GM18511 (cell line): ENCODE data around the gene ADPRHL1.
"Not testable (repeated sequence)": the region's sequence is repeated elsewhere in the genome, so short reads cannot be mapped to it uniquely, and the experiment has no call there.

Source experiments
- ATAC-seq: cut with Tn5 transposase; IDR thresholded peaks from one replicate; pipeline ENCODE4 v1.9.1; 2021; ENCODE audit warnings: mild to moderate bottlenecking, moderate library complexity; ENCODE audit not compliant: unreplicated experiment

The ADPRHL1 gene

DNA sequence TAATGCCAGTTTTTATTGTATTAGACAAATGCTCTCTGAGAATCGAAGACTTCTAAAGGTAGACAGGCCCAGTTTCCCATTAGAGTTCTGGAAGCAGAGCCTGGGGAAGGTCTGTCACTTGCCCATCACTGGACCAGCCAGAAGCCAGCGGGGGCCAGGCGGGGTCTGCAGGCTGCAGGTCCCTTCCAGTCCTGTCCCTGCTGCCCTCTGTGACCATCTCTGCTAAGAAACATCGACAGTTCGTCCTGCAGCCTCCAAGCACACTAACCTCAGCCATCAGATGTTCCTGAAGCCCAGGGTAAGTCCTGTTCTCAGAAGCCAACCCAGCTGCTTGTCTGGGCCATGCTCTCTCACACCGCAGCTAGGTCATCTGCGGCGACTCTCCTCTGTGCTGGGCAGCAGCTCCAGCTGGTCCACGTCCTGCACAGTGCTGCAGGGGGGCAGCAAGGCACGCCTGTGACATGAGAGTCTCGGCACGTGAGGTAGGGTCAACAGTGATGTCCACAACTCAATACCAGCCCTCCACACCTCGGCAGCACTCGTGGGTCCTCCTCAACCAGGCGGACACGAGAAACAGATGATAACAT lies 2.9 kb upstream of the ADPRHL1 start:
- no peak for ATAC-seq

DNA sequence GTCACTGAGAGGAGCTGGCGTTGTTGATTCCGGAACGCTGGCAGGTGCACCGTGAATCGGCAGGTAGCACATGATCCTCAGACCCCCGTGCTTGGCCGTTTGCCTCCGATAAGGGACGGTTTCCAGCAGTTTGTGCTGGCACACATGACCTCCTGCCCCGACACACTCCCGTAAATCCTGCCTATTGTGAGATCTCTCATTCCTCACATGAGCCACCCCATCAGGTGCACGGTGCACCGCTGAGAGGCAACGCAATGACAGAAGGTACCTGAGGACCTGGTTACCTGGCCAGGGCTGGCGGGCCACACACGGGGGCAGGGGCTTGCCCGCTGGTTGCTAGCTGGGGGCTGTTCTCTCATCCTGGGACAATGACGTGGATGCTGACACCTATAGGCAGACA lies 2.1 kb upstream of the ADPRHL1 start:
- no peak for ATAC-seq

DNA sequence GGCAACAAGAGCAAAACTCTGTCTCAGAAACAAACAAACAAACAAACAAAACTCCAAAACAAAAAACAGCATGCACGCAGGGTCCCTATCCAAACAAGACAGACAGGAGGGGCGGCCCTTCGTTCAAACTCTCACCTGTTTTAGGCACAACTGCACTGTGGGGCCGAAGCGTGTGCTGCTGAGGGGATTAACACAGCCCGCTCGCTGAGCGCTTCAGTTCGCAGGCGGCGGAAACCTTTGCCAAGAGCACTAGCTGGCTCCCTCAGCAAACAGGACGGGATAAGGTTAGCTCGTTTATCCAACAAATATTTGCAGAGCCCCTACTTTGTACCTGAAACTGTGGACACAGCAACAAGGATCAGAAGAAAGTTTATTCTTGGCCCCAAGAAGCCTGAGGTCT lies 1.6 kb upstream of the ADPRHL1 start:
- ATAC-seq, result no peak

DNA sequence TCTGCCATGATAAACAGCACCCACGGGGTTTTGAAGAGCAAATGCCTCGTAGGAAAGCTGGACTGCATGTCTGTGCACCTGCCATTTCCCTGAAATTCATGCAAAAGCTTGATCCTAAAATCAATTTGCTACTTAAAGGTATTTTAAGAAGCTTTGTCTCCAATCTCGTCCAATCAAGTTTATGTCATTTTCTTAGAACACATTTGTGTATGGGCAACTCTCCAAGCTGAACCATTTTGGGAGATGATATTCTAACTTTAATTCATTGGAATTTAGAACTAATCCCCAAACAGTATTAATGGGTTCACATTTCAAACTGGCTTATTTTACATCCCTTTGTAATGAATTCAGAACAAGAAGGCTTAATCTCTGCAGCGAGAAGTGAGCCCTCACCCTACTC lies 822 bp downstream of the ADPRHL1 start:
- no peak for ATAC-seq

DNA sequence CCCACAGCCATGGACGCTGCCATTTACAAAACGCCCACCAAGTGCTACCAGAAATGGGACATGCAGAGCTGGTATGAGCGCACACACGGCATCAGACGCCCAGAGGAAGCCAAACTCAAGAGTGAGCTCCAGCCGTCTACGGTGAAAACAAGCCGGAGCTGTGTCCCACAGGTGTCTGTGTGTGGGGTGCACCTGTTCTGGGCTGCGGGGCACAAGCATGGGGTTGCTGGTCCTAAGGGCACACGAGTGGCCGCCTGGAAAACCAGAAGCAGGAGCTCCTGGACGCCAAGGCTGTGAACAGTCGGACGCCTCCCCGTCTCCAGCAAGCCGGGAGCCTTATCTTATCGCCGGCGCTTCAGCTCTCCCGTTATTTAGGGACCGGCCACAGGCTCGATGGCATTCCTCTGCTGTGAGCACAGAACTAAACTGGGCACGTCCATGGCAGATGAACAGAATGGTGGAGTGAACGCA lies 1.3 kb downstream of the ADPRHL1 start:
- ATAC-seq, result no peak

DNA sequence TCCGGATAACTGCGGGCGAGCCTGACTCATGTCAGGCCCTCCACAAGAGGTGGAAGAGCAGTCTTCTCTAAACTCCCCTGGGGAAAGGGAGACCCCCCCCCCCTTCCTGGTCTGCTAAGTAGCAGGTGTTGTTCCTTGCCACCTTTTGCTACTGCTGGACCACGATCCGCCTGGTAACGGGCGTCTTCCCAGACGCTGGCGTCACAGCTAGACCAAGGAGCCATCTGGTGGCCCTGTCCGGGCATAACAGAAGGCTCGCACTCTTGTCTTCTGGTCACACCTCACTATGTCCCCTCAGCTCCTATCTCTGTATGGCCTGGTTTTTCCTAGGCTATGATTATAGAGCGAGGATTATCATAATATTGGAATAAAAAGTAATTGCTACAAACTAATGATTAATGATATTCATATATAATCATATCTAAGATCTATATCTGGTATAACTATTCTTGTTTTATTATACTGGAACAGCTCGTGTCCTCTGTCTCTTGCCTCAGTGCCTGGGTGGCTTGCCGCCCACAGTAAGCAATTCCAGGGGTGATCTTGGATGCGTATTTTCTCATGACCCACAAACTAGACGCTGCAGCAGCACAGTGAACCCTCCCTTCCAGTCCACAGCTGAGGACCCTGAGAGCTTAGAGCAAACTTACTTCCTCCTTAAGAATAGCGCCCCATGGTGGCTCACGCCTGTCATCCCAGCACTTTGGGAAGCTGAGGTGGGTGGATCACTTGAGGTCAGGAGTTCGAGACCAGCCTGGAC lies 2.2 kb downstream of the ADPRHL1 start:
- not testable (repeated sequence) for ATAC-seq

DNA sequence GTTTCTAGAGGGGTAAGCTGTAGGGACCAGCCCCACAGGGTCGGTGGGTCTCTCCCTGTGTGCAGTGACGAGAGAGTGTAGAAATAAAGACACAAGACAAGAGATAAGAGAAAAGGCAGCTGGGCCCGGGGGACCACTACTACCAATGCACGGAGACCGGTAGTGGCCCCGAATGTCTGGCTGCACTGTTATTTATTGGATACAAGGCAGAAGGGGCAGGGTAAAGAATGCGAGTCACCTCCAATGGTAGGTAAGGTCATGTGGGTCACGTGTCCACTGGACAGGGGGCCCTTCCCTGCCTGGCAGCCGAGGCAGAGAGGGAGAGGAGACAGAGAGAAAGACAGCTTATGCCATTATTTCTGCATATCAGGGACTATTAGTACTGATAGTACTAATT lies 2.9 kb downstream of the ADPRHL1 start:
- ATAC-seq, result not testable (repeated sequence)

DNA sequence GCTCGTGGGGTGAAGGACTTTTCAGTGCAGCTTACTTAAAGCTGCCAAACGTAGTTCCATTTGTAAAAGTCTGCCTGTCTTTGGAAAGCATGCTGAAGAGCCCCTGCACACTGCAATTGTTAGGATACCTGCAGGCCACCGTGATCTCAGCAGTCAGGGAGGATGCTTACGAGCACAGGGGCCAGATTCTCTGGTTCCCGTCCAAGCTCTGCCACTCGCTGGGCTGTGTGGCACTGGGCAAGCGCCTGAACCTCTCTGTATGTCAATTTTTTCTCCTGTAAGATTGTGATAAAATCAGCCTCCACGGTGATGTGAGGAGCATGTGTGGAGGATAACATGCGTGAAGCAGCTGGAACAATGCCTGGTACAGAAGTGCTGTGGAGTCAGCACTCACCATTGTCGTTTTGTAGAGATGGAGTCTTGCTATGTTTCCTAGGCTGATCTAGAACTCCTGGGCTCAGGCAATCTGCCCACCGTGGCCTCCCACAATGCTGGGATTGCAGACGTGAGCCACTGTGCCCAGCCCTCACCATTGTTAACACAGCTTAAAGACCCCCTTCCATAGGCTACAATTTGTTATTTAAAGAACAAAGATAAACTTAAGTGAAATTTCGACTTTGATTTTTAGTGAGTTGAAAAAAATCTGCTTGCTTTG lies 3.5 kb downstream of the ADPRHL1 start:
- no peak for ATAC-seq

DNA sequence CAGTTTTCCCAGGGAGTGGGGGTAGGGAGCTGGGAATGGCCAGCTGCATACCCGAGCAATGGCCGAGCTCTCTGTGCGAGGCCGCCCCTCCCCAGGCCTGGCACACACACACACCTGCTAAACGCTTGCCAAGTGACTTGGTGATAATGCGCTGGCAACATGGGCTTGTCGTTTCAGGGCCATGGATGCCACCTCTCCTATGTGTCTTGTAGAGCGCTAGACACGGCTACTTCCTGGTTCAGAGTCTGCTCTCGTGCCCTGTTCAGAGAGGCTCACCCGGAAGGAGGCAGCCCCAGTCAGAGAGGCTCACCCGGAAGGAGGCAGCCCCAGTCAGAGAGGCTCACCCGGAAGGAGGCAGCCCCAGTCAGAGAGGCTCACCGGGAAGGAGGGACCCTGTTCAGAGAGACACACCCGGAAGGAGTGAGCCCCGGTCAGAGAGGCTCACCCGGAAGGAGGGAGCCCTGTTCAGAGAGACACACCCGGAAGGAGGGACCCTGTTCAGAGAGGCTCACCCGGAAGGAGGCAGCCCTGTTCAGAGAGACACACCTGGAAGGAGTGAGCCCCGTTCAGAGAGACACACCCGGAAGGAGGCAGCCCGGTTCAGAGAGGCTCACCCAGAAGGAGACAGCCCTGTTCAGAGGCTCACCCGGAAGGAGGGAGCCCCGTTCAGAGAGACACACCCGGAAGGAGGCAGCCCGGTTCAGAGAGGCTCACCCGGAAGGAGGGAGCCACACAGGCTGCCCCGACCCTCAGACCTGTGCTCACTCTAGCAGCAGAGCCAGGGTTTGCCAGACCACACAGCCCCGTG lies 4.2 kb downstream of the ADPRHL1 start:
- ATAC-seq, result no peak

DNA sequence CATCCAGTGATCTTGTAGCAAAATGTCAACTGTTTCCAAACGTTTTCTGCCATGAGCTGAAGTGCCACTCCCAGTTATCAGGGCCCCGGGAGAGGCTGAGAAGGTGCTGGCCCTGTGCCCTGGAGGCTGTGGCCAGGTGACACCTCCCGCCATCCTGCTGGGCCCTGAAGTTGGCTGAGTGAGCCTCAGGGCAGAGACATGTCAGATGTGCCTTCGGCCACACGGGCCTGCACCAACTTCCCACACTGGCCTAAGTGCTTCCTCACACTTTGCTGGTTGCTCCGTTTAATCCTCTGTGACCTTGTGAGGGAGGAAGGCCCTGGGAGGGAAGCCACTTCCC lies 4.8 kb downstream of the ADPRHL1 start:
- ATAC-seq, result no peak

DNA sequence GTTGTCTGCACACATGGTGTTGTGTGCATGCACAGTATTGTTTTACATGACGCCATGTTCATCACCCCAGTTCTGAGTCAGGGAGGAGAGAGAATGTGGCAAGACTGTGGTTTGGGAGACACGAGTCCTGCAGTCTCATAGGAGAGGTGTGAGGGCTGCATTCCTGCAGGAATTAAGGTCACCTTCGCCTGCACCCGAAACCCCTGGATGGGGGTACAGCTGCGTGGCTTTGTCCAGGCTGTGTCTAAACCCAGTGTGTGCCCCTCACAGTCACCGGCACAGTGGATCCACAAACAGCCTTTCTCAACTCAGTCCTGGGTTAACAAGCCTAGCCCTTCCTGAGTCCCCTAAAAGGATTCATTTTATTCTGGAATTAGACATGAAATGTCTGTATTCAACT lies 5.7 kb downstream of the ADPRHL1 start:
- no peak for ATAC-seq

DNA sequence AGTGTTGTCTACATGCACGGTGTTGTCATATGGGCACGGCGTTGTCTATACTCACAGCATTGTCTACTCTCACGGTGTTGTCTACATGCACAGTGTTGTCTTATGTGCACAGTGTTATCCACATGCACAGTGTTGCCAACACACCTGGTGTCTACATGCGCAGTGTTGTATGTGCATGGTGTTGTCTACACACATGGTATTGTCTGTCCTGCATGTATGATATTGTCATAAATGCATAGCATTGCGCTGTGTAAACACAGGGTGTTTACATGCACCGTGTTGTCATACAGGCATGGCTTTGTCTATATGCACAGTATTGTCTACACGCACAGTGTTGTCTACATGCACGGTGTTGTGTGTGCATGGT lies 6.8 kb downstream of the ADPRHL1 start:
- ATAC-seq, result no peak

DNA sequence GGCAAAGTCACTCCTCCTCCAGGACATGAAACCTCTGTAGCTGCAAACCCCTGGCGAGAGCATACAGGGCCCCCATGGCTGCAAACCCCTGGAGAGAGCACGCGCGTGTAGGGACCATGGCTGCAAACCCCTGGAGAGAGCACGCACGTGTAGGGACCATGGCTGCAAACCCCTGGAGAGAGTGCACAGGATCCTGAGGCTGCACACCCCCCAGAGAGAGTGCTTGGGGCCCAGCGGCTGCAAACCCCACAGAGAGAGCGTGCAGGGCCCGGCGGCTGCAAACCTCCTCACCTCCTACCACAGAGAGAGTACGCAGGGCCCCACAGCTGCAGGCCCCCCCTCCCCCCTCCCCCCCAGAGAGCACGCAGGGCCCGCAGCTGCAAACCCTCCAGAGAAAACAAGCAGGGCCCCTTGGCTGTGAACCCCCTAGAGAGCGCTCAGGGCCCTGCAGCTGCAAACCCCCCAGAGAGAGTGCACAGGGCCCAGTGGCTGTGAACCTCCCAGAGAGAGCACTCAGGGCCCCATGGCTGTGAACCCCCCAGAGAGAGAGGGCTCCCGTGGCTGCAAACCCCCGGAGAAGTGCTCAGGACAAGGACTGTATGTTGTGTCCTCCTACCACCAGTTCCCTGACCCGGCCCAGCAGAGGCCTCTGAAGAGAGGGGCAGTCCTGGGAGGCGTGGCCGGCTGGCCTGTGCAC lies 7.3 kb downstream of the ADPRHL1 start:
- peak; percentile 76 for ATAC-seq

DNA sequence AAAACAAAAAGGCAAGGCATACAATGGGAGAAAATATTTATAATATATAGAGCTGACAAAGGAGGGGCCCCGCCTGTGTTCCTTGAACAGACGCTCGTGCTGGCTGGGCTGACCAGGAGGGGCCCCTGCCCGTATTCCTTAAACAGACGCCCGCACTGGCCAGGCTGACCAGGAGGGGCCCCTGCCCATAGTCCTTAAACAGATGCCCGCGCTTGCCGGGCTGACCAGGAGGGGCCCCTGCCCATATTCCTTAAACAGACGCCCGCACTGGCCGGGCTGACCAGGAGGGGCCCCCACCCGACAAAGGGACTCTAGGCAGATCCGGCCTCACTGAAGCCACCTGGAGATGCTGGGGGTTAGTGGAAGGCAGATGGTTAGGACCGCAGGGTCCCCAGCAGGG lies 9.3 kb downstream of the ADPRHL1 start:
- no peak for ATAC-seq

DNA sequence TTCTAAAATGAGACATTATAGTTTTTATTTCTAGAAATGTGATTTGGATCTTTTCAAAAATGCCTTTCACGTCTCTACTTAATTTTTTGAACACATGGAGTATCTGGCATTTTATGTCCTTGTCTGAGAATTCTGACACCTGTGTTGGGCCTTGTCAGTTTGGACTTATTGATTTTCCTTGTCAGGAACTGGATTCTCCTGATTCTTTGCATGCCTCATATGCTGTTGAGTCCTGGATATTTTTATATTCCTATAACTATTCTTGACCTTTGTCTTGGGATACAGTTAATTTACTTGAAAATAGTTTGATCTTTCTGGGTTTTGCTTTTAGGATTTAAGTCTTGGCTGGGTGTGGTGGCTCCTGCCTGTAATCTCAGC lies 10.3 kb downstream of the ADPRHL1 start:
- no peak for ATAC-seq

DNA sequence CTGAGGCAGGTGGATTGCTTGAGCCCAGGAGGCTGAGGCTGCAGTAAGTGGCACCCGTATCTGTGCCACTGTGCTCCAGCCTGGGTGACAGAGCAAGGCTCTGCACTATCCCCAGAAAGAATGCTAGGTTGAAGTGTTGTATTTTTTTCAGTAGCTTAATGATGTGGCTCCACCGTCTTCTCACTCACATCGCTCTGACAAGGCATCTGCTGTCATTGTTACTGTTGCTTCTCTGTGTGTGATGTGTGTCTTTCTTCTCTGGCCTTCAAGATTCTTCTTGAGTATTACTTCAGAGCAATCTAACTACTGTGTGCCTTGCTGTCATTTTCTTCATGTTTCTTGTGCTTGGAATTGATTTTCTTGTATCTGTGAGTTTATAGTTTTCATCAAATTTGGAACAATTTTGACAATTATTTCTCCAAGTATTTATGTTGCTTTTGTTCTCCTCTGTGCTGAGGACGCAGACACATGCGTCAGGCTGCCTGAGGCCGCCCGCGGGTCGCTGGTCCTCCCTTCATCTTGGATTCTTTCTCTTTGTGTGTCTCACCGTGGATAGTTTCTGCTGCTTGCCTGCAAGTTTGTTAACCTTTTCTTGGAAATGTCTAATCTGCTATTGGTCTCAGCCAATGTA lies 10.8 kb downstream of the ADPRHL1 start:
- no peak for ATAC-seq

DNA sequence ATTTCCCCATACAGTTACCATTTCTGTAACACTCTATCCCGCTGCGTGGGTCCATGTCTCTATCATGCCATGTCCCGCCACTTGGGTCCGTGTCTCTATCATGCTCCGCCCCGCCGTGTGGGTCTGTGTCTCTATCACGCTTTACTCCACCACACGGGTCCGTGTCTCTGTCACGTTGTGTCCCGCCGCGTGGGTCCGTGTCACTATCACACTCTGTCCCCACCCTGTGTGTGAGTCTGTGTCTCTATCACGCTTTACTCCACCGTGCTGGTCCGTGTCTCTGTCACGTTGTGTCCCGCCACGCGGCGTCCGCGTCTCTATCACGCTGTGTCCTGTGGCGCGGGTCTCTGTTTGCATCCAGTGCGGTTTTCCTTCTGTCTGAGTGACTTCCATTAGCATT lies 11.6 kb downstream of the ADPRHL1 start:
- ATAC-seq, result no peak

DNA sequence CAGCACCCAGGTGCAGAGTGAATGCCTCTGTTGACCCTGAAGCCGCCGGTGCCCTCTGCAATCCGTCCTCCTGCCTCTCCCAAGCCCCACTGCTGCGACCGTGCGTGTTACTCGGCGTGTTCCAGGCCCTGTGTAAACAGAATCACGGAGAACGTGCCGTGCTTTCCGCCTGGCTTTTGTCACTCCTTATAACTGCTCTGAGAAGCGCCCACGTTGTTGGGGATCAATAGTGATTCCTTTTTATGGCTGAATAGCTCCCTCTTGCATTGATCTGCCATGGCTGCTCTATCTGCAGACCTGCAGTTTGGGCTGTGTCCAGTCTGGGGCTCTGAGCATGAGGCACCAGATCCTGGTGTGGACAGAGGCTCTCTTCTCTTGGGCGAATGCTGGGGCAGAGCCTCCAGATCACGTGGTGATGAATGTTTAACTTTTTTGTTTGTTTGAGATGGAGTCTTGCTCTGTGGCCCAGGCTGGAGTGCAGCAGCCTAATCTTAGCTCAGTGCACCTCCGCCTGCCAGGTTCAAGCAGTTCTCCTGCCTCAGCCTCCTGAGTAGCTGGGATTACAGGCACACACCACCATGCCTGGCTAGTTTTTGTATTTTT lies 15.8 kb downstream of the ADPRHL1 start:
- no peak for ATAC-seq

DNA sequence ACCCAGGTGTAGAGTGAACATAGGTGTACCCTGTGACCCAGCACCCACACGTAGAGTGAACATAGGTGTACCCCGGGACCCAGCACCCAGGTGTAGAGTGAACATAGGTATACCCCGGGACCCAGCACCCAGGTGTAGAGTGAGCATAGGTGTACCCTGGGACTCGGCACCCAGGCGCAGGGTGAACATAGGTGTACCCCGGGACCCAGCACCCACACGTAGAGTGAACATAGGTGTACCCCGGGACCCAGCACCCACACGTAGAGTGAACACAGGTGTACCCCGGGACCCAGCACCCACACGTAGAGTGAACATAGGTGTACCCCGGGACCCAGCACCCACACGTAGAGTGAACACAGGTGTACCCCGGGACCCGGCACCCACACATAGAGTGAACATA lies 16.4 kb downstream of the ADPRHL1 start:
- ATAC-seq, result not testable (repeated sequence)

DNA sequence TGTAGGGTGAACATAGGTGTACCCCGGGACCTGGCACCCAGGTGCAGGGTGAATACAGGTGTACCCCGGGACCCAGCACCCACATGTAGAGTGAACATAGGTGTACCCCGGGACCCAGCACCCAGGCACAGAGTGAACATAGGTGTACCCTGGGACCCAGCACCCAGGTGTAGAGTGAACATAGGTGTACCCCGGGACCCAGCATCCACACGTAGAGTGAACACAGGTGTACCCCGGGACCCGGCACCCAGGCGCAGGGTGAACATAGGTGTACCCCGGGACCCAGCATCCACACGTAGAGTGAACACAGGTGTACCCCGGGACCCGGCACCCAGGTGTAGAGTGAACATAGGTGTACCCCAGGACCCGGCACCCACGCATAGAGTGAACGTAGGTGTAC lies 17.4 kb downstream of the ADPRHL1 start:
- ATAC-seq, result not testable (repeated sequence)
